ENCODE measurements around the gene NCKAP5. TPM values are rescaled to one million over a fixed set of nuclear protein-coding genes. Genes with fewer than 3 reads are reported as not detected.

The NCKAP5 gene
- total RNA-seq (2021) (not detected in 2 replicates), Bru-seq, nascent RNA (percentile 1 among the genes with signal in this experiment), BruChase-seq, experiment 1, labeled RNA remaining after a 2-hour chase (percentile 1 among the genes with signal in this experiment), BruChase-seq, experiment 2, labeled RNA remaining after a 6-hour chase (percentile 0 among the genes with signal in this experiment)
- long read RNA-seq, partial matches to known transcripts, result 0 of 2 reads
- long read RNA-seq, other reads (novel, unspliced or antisense), result 2 of 2 reads

- intact Hi-C loops (cut with micrococcal nuclease; ENCODE audit: unreplicated experiment), result no loop called here
- no peak for DNase-seq
- TF ChIP-seq, protein P1, sequence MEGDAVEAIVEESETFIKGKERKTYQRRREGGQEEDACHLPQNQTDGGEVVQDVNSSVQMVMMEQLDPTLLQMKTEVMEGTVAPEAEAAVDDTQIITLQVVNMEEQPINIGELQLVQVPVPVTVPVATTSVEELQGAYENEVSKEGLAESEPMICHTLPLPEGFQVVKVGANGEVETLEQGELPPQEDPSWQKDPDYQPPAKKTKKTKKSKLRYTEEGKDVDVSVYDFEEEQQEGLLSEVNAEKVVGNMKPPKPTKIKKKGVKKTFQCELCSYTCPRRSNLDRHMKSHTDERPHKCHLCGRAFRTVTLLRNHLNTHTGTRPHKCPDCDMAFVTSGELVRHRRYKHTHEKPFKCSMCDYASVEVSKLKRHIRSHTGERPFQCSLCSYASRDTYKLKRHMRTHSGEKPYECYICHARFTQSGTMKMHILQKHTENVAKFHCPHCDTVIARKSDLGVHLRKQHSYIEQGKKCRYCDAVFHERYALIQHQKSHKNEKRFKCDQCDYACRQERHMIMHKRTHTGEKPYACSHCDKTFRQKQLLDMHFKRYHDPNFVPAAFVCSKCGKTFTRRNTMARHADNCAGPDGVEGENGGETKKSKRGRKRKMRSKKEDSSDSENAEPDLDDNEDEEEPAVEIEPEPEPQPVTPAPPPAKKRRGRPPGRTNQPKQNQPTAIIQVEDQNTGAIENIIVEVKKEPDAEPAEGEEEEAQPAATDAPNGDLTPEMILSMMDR (conservative IDR thresholded peaks at IDR 0.05), result no peak
- Histone ChIP-seq H2AFZ (no peak within 1 kb of the TSS), H3K79me2 (ENCODE audit: low read depth) (no peaks in the 10 kb centered on the region), H3K9me3 (ENCODE audit: insufficient read depth, low read depth) (no peaks in the 10 kb centered on the region; the same call in 1 of the 2 replicates), H3K9me2 (ENCODE audit: insufficient read depth) (no peaks in the 10 kb centered on the region), H3K27me3 (ENCODE audit: insufficient read depth, low read depth) (peaks cover 50% of the 10 kb centered on the region), H3K4me1 (replicated peaks; ENCODE audit: insufficient read depth) (no peaks in the 10 kb centered on the region), H3K4me2 (0 out of 2 replicates have a peak within 1 kb of the TSS, but pooled peaks have one; percentile 17), H3K4me3 (no peak within 1 kb of the TSS), H3F3A (ENCODE audit: insufficient read depth, low read depth) (no peaks in the 10 kb centered on the region), H3K27ac (no peak within 1 kb of the TSS), H3K36me3 (ENCODE audit: low read depth) (no peaks in the 10 kb centered on the region), H4K20me1 (ENCODE audit: insufficient read depth) (no peaks in the 10 kb centered on the region)
- no TSS peak for BruUV-seq (replicated peaks)
- POLR2A ChIA-PET (ENCODE audit: unreplicated experiment), result no interaction called here
- CTCF ChIA-PET, result no interaction called here
Measured at GRCh38 chr2:133568172-133568571, at the start of gene NCKAP5. Gene NCKAP5 (minus strand): TSS chr2:133568463. CDS start chr2:133517526, 50,937 bp downstream.

- Histone ChIP-seq H3K79me2 (ENCODE audit: low read depth) (no peaks in the 10 kb centered on the region), H3K4me3 (no peak overlapping the region), H4K20me1 (ENCODE audit: insufficient read depth) (no peaks in the 10 kb centered on the region), H3F3A (ENCODE audit: insufficient read depth, low read depth) (no peaks in the 10 kb centered on the region), H3K4me2 (no peak overlapping the region), H3K27me3 (ENCODE audit: insufficient read depth, low read depth) (peaks cover 32% of the 10 kb centered on the region), H2AFZ (no peak overlapping the region), H3K9me3 (ENCODE audit: insufficient read depth, low read depth) (no peaks in the 10 kb centered on the region), H3K36me3 (ENCODE audit: low read depth) (no peaks in the 10 kb centered on the region), H3K9me2 (ENCODE audit: insufficient read depth) (no peaks in the 10 kb centered on the region), H3K27ac (no peak overlapping the region), H3K4me1 (replicated peaks; ENCODE audit: insufficient read depth) (no peaks in the 10 kb centered on the region)
- CTCF ChIA-PET, result no interaction called here
- TF ChIP-seq EZH2 (IDR thresholded peaks at IDR 0.05; ENCODE audit: low read depth), result no peak
- TF ChIP-seq, protein P1 (conservative IDR thresholded peaks at IDR 0.05), result no peak
- POLR2A ChIA-PET (ENCODE audit: unreplicated experiment), result no interaction called here
- BruUV-seq (replicated peaks), result no TSS peak
- no peak for DNase-seq
- intact Hi-C loops (cut with micrococcal nuclease; ENCODE audit: unreplicated experiment), result no loop called here
Measured at GRCh38 chr2:133609664-133610063, 41.4 kb upstream of the NCKAP5 start.

DNA sequence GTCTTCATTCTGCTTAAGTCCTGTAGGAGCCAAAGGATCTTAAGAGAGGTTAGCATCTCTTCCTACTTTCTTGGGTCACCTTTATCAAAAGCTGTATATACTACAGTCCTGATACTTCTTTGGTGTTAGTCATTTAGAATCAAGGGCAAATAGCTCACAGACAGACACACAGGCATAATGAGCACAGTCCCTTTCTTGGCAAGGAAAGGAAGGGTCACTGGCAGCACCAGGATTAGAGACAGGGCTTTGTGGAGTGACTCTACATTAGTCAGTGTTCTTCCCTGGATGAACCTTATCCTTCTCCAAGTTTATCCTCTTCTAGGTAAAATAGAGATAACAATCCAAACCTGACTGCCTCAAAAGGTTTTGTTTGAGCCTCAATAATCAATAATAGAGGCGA is 40.0 kb upstream of the NCKAP5 start:
- DNase-seq, result no peak
- Histone ChIP-seq H3K27me3 (ENCODE audit: insufficient read depth, low read depth) (peaks cover 39% of the 10 kb centered on the region), H3K4me2 (no peak overlapping the region), H4K20me1 (ENCODE audit: insufficient read depth) (no peaks in the 10 kb centered on the region), H3F3A (ENCODE audit: insufficient read depth, low read depth) (no peaks in the 10 kb centered on the region), H3K27ac (no peak overlapping the region), H3K9me3 (ENCODE audit: insufficient read depth, low read depth) (no peaks in the 10 kb centered on the region), H3K79me2 (ENCODE audit: low read depth) (no peaks in the 10 kb centered on the region), H3K4me3 (no peak overlapping the region), H3K9me2 (ENCODE audit: insufficient read depth) (no peaks in the 10 kb centered on the region), H3K36me3 (ENCODE audit: low read depth) (no peaks in the 10 kb centered on the region), H3K4me1 (replicated peaks; ENCODE audit: insufficient read depth) (no peaks in the 10 kb centered on the region), H2AFZ (no peak overlapping the region)
- ChIA-PET POLR2A (ENCODE audit: unreplicated experiment) (no interaction called here), CTCF (no interaction called here)
- TF ChIP-seq, protein P1 (conservative IDR thresholded peaks at IDR 0.05), result no peak
- no peak for TF ChIP-seq EZH2 (IDR thresholded peaks at IDR 0.05; ENCODE audit: low read depth)
- no TSS peak for BruUV-seq (replicated peaks)
- intact Hi-C loops (cut with micrococcal nuclease; ENCODE audit: unreplicated experiment), result no loop called here
